Pulmonary artery endothelial cell (primary cell): ENCODE measurements around the gene SYT2. TPM values are rescaled to one million over a fixed set of nuclear protein-coding genes. Genes with fewer than 3 reads are reported as not detected.
"Not testable (repeated sequence)": the region's sequence is repeated elsewhere in the genome, so short reads cannot be mapped to it uniquely, and the experiment has no call there.

ENCODE experiments used
- DNase-seq: peaks from one replicate; pipeline ENCODE4 v3.0.0-alpha.2; 2011; ENCODE audit warnings: low read depth, low spot score
- total RNA-seq: library from RNA; depleted of rRNA; stranded (reverse); fragments of >200 nt; gene quantifications from 2 replicates; pipeline ENCODE4 v1.2.3, GENCODE V29; 2014

SYT2 gene
- total RNA-seq, result not detected in 2 replicates

DNA sequence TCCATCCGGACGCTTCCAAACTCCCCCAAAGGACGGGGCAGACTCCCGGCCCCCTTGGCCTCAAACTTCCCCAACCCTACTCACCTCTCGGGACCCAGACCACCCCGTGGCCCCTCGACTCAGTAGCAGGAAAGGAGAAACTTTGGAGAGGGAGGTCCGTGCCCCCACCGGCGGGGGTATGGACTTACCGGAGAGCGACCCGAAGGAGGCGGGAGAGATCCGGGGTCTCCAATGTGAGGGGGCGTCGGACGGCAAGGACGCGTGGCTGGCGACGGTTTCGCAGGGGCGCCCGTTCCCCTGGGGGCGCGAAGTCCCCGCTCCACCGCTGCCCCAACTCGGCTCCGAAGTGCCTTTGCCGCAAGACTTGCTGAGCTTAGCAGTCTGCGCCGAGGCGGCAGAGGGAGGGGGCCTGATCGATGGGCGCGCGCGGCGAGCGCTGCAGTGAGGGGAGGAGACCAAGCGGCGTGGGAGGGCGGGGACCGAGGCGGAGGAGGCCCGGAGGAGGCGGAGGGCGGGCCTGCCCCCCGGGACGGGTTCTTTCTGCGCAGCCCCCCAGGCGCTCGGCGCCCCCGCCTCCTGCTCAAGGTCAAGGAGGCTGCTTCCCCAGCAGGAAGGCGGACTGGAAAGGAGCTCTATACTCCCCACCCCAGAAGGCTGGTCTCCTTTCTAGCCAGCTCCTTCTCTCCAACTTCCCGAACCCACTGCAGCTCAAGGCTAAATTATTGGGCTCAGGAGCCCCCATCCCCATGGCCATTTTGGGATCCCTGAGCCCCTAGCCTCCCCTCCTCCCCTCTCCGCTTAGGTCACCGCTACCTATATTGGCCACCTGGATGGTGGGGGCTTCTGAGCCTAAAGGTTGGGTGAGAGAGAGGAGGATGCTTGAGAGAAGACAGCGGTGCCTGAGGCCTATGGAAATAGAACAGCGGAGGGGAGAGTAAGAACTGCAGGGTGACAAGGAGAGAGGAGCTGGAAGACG is at the start of gene SYT2:
Gene SYT2 (minus strand): TSS at position 385 of the 976 bp plus-strand sequence. CDS start 104,682 bp downstream, outside the sequence.
- DNase-seq, result no peak

DNA sequence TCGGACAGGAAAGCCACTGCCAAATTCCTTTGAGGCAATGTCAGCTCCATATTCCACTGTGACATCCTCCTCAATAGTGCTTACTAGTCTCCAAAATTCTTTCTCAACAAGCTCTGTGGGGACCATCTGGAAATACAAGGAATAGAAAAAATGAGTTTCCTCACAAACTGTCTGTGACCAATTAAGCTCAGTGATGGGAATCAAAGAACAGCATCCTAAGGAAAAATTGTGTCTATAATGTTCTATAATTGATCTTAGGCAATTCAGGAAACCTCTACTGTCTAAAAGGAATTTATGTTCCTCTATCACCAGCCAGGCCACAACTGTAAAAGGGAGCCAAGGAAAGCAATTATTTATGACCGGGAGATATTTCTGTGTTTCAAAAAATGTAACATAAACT is 46.1 kb upstream of the SYT2 start:
- DNase-seq, result no peak

DNA sequence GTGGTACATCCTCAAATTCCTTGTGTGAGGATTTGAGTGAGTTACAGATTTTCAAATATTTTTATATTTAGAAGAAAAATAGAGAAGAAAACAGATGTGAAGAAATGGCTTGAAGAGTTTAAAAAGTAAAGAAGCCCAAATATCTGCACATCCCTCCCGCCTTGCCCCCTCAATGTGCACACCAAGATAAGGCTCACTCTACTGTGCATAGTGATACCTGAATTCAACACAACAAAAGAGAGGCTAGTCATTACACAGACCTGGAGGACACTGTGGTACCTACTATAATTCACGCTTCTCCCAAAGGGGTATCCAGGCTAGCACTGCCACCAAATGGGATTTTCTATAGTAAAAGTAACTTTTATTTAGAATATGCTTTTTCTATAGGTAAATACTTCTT is 44.0 kb upstream of the SYT2 start:
- DNase-seq, result no peak

DNA sequence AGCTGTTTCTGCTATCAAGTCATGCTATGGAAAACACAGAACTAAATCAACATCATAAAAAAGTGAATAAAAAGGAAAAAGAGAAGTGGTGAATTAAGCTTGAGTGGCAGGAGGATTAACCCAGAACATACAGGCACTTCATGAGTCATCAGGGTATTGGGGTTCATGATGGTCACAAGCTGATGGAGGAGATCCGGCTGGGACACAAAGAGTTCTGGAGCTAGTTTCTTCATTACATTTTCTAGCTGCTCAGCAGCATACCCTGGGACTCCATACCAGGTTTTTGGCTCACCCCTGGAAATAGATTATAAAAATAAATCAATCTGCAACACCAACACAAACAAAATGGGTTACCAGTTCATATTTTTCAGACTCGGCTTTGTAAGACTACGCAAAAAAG is 42.5 kb upstream of the SYT2 start:
- no peak for DNase-seq

DNA sequence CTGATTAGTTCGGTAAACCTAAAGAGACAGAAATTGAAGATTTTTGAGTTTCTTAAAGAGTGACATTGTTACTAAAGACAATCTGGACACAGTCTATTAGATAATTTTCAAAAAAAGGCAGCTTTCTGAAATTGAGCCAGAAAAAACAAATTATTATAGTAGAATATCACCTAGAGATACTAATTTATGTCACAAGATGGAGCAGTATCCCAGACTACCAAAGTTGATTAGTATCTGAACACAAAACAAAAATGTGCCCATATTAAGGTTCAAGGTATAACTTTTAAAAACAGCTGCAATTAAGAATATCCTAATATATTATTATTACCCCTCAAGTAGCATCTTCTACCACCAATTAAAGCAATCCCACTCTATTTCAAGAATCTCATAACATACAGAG is 40.5 kb upstream of the SYT2 start:
- no peak for DNase-seq

DNA sequence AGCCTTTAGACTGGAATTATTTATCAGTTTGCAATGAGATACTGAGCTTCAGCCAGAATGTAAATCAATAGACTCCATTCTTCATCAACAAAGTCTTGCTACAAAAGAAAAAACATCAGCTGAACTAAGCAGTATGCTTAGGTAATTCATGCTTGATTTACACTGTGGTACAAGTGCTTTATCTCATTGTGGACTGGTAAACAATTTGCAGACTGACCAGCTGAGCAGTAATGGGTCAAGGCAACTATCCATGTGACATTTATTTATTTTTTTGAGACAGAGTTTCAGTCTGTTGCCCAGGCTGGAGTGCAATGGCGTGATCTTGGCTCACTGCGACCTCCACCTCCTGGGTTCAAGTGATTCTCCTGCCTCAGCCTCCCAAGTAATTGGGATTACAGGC is 39.8 kb upstream of the SYT2 start:
- no peak for DNase-seq

DNA sequence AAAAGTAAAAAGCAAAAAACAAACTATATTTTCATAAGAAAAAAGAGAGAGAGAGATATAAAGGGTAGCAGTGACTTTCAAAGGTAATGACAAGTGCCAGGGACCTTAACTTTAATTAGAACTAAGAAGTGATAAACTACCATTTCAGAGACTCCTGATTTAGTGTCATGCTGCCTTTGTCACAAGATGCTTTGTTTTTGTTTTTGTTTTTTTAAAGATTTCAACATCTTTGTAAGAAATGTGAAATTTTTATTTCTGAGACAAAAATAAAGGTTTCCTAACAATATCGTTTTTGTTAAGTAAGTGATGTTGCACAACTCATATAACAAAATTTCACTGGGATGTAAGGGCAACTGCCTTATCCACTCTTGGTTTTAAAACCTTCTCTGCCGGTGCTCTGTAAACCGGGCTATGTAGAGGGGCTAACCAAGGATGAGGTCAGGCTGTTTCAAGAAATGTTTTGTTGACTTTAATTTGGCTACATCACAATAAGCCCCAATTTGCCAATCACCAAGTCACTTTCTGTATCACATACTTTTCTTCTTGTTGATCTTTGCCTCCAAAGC is 35.2 kb upstream of the SYT2 start:
- DNase-seq, result no peak

DNA sequence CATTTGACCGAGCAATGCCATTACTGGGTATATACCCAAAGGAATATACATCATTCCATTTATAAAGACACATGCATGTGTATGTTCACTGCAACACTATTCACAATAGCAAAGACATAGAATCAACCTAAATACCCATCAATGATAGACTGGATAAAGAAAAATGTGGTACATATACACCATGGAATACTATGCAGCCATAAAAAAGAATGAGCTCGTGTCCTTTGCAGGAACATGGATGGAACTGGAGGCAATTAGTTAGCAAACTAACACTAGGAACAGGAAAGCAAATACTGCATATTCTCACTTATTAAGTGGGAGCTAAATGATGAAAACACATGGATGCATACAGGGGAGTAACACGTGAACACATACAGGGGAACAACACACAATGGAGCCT is 34.5 kb upstream of the SYT2 start:
- not testable (repeated sequence) for DNase-seq

DNA sequence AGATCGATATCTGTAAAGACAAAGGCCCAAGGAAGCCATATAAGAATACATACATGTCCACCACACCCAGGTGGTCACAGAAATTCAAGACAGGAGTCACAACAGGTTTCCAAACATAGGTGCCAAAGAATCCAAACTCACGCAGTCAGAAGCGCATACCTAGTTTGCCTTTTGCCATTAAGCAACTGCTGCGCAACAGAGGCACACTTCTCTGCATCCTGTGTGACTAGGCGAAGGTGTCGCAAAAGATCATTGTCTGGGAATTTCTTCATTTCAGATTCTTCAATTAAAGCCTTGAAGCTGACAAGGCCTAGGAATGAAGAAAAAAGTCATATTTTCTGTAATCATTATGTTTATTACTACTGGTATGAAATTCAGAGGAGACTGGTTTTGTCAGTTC is 32.2 kb upstream of the SYT2 start:
- no peak for DNase-seq

DNA sequence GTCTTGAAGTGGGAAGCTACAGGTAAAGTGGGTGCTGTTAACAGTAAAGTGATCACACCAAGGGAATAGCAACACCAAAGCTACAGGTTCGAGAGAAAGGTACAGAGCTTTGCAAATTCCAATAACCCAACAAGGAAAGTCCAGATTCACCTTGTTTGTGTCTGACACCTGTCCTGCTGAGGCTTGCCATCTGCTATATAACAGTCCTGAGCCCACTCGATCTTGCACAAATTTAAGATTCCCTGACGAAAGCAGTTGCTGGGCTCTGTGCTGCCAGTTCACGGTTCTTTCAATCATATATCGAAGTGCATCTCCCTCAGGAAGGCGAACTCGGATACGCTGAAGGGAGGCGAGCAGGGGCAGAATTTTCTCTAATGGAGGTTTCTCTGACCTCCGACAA is 23.0 kb upstream of the SYT2 start:
- no peak for DNase-seq

DNA sequence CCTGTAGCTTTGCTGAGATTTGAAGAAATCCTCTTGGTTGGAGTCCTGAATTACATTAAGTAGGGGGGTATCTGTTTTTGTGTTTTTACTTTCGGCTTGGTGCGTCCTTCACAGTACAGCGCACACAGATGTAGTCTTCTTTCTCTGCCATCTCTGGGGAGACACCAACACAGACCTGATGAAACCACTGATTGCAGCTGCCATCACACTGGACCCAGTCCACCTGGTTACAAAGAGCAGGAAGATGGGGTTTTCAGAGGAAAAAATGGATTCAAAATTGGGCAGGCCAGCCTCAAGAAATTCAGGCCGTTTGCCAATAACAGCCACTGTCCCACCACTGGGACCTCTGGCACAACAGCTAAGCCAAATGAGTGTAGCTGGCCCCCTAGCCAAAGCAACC is 18.7 kb upstream of the SYT2 start:
- DNase-seq, result no peak

DNA sequence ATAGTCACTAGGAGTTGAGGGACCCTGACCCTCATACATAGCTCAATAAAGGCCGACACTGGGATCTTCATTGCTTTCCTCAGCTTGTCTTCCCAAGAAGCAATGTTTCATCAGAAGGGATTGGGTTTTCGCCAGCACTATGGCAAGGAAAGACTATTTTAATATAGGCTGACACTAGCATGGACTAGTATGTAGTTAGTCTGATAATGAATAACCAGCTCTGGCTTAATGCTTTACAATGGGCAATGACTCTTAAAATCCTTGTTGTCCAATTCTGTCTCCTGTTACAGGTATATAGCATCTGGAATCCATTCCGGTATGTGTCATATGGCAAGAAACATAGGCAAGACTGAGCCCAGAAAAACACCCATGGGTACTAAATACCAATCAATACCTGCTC is 15.3 kb upstream of the SYT2 start:
- no peak for DNase-seq

DNA sequence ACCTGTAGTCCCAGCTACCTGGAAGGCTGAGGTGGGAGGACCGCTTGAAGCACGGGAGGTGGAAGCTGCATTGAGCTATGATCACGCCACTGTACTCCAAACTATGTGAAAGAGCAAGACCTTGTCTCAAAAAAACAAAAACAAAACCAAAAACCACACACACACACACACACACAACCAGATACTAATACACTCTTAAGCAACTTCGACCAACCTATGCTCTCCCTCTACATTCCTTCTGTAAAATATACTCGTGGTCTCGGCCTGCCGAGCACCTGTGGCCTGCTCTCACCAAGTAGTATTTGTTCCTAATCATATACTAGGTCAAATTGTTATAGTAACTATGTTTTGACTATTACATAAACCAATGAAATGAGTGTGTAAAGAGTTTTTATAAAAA is 13.5 kb upstream of the SYT2 start:
- DNase-seq, result no peak

DNA sequence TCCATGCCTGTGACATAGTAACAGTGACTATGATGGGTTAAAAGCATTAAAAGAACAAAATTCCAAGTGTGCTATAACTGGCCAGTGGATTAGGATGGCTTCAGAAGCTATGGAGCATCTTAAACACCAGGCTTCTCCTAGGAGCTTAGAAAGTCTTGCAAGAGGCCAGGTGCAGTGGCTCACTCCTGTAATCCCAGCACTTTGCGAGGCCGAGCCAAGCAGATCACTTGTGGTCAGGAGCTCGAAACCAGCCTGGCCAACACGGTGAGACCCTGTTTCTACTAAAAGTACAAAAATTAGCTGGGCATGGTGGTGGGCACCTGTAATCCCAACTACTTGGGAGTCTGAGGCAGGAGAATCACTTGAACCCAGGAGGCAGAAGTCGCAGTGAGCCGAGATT is 12.8 kb upstream of the SYT2 start:
- DNase-seq, result not testable (repeated sequence)

DNA sequence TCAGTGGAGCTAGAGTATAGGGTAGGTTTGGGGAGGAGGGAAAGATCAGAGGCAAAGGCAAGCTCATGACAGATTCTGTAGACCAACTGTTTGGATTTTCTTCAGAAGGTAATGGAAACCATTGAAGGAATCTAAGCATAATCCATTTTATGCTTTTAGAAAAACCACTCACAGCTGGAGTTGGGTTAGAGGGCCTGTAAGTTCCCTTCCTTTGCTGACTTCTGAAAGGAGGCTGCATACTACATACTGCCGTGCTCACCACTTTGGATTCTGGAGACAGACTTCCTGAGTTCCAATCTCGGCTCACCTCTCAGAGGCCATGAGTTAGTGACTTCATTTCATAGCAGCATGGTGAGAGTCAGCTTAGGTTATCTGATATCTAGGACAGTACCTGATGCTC is 6.4 kb upstream of the SYT2 start:
- no peak for DNase-seq

DNA sequence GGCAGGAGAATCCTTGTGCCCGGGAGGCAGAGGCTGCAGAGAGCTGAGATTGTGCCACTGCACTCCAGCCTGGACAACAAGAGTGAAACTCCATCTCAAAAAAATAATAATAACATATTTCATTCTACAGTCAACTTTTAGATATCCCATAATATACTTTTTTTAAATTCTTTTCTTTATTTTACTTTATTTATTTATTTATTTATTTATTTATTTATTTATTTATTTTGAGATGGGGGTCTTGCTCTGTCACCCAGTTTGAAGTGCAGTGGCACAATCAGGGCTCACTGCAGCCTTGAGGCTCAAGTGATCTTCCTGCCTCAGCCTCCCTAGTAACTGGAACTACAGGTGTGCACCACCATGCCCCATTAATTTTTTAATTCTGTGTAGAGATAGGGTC is 3.9 kb upstream of the SYT2 start:
- not testable (repeated sequence) for DNase-seq

DNA sequence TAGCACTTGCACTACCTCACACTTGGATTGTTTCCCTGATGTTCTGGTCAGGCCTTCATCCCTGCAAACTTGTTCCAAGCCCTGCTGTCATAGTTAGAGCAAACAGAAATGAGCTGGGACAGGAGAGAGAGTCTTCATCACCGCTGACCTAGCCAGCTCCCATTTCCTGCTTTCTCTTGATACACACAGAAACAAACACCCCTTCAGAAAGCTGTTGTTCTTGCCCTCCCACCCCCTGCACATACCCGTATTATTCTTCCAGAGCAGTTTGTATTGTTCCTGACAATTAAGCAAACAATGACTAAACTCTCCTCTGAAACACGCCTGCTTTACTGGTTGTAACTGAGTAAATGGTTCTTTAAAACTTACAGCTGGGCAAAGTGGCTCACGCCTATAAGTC is 2.9 kb upstream of the SYT2 start:
- peak; percentile 39 for DNase-seq

DNA sequence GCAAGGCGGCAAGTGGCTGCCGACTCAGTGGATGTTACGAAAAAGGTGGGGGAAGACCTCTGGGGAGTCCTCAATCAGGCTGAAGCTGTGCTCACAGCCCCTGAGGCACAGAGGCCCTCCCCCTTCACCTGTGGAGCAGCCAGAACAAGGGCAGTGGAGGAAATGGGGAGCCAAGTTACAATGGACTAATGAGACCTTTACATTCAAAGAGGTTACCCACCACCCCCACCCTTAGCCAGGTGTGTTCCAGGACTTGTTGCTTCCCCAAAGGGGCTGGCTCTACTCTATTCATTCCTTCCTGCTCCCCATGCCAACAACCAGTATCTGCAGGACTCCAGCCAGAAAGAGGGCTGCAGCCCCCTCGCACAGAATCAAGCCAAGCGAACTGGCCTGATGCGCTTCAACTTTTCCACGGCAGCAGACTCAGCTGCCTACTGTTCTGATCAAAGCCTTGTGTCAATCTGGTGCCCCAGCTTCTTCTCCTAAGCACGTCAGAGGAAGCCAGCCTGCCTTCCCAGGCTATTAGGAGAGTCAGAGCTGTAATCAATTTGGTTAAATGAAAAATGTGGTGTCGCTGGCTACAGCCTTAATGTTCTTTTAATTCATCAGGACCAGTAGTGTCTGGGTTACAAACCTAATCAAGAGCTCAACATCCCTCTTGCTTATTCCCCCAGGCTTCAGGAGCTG is 1.8 kb upstream of the SYT2 start:
- no peak for DNase-seq

DNA sequence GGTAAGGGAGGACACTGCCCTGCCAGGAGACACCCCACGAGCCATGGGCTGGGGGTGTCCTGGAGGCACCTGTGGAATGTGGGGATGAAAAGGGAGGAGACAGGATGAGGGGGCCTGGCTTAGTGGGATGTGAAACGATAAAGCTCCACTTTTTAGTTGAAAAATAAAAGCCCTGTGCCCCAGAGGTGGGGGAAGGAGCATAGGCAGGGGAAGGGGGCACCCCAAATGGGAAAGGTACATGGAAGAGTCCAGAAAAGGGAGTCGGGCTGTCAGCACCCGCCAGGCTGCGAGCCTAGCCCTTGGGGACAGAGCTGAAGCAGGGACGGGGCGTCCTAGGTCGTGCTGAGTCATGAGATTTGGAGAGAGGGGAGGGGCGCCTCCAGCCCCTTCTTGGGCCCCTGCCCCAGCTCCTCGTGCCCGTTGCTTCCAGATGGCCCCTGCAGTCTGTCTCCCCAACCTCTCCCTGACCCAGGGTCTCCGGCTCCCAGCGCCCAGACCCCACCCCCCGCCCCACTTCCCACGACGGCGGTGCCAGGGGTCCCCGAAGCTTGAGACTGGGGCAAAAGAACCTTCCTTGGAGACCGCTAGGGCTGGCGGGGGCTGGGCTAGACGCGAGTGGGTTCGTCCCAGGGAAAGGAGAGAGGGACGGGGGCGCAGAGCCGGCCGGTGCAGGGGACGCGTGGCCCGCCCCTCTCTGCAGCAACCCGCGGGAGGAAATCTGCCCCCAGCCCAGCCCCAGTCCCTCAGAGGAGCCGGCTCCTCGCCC is 795 bp downstream of the SYT2 start:
- DNase-seq, result no peak

DNA sequence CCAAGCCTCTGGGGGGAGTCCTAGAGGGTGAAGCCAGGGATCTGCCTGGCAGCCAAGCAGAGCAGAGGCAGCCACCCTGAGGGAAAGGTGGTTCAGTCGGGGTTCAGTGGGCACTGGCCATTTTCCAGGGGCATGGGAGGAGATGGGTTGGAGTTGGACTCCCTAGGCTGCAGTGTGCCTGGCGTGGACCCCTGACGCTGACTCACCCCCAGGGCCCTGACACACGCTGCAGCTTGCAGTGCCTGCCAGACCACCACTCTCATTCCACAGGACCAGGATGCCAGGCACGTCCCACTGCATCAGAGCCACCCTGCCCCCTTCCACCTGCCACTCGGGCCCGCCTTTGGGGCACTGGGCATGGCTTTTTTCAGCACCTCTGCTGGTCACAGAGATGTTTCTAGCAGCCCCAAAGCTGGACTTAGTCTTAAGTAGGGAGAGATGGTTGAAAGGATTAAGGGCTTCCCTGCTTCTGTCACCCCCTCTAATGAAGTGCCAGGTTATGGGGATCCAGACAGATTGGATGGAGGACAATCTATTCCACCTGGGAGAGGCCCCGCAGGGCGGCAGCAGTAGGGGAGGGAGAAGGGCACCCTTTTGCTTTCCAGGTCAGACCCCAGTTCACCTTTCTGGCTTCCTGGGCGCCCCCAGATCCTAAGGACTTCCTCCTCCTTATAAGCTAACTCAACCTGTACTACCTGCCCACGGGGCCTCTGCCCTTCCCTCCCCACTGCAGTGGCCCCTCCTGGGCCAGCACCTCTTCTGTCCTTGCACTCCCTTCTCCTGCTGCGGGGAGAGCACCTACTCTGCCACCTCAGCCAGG is 1.6 kb downstream of the SYT2 start:
- DNase-seq, result no peak

DNA sequence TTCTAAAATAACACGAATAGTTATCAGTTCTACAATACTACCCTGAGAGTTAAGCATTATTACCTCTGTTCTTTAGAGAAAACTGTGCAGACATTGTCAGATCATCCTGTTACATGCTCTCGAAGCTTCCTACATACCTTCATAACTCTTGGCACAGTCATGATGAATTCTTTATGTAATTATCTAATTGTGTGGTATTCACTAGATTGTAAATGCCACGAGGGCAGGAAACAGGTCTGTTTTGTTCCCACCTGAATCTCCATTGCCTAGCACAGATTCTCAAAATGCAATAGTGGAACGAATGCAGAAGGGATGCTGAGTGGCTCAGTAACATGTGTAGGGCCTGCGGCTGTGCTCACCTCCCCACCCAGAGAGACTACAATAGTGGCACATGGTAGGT is 3.4 kb downstream of the SYT2 start:
- no peak for DNase-seq
